ENCODE measurements around the gene RAD51B.
"Not testable (repeated sequence)": the region's sequence is repeated elsewhere in the genome, so short reads cannot be mapped to it uniquely, and the experiment has no call there.

RAD51B gene

DNA sequence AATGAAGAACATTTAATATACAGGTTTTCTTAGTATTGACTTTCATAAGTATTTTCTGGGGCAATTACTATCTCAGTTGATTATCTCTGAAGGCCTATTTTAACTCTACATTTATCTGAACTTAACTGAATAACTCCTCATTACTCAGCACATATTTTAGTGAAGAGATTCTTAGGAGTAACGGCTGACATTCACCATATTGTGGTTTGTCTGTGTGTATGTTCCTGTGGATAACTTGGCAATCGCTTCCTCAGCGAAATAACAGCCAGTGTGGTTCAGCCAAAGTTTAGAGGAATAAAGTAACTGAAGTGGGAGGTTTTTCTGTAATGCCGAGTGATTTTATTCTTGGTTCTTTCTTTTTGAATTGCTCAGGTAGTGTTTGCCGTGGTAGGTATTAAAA, 168.0 kb downstream of the RAD51B start:
- no peak for DNase-seq

- not testable (repeated sequence) for DNase-seq
Observed at GRCh38 chr14:67988210-67988609, 168.6 kb downstream of the RAD51B start.

DNA sequence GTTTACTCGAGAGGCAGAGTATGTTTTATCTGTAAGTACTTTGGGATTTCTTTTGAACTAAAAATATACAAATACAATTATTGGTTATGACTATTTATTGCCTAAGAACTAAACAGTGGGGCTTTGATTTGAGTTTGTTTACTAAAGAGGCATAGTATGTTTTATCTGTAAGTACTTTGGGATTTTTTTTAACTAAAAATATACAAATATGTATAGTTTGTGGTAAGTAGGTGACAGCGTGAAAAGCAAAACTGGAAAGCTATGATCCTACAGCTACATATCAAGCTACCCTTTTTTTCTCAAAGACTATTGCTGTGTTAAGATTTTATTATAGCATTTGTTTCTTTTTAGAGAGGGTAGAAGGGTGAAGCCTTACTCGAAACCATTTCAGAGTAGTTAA, 171.0 kb downstream of the RAD51B start:
- DNase-seq, result no peak

DNA sequence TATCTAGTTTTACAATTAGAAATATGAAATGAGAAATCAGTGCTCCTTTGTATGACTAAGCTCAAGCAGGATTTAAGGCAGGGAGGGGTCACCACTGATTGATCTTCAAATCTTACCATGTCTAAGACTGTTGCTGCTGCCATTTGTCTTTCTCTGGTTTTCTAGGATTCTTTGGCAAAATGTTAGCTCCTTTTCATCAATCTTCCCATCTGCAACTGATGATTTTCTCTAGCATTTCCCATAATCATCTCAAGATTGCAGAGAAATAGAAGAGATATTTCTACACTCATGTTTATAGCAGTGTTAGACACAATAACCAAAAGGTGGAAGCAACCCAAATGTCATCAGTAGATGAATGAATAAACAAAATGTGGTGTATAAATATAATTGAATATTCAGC, 175.0 kb downstream of the RAD51B start:
- DNase-seq, result no peak

- no peak for DNase-seq
Observed at GRCh38 chr14:67996235-67996634, 176.7 kb downstream of the RAD51B start.

- no peak for DNase-seq
Observed at GRCh38 chr14:67998834-67999233, 179.3 kb downstream of the RAD51B start.

DNA sequence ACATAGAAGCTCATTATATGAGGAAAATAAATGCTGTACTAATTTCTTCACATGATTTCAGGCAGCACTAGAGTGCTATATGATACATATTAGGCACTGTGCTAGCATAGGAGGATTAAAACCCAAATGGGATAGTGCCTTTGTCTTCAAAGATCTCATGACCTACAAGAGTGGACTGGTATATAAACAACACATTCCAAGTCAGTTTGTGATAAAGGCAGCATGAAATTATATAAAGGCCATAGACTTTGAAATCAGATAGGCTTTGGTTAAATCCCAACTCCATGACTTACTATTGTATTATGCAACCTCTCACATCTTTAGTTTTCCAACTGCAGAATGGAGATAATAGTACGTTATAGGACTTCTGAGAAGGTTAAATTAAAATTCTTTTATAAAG, 179.7 kb downstream of the RAD51B start:
- DNase-seq, result no peak

DNA sequence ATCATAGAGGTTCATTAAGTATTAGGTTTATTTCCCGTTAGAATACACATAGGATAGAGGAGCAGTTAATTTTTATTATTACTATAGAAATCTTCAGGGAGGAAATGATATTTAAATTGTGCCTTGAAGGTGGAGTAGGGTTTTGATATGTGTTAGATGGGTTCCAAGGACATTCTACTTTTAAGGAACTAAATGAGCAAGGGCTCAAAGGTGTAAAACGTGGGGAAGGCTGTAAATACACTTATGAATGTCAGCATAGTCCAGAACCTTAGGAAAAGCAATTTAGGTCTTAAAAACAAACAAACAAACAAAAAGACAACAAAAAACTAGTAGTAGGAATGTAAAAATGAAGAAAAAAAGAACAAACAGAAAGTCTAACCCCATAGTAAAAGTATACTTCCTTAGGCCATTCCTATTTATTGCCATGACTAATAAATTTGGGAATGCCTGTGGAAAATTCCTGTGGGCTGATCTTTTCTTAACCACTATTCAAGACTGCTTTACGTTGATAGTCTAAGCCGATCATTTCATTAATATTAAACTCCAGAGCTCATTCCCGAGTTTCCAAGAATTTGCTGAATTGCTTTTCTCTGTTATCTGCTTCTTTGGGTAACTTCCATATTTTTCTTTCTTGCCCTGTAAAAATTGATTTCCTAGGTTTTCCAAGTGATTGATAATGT, 180.3 kb downstream of the RAD51B start:
- DNase-seq, result no peak

DNA sequence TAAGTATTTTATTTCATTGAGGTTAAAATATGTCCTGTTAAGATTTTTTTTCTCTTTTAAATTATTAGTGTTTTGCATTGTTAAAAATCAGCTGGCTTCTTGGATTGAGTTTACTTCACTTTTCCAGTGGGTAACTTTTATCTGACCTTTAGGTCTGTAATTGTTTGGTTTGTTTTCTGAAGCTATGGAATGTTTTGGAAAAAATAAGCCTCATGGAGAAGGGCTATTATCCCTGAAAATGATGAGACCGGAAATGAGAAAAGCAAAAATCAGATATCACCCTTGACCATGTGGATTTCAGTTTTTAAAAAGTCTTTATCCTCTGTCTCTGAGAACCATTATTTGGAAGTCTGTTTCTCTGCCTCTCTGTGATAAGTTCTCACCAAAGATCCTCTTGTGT, 180.9 kb downstream of the RAD51B start:
- no peak for DNase-seq

DNA sequence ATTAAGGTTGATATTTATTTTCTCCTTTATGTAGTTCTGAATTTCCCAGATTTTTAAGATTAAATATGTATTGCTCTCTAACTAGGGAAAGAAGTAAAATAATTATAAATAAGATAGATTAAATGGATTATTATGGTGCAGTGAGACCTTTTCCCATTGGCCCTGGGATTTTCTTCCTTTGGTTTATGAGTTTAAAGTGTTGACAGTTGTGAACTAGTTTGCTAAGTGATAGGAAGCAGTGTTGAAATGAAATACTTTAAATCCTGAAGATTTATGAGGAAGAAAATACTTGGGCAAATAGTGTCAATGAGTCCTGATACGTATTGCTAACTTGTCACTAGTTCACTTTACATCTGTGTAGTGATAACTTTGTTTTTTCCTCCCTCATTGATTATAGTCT, 188.9 kb downstream of the RAD51B start:
- DNase-seq, result no peak

GRCh38 chr14:68011406-68012028, 191.9 kb downstream of the RAD51B start:
- no peak for DNase-seq

DNA sequence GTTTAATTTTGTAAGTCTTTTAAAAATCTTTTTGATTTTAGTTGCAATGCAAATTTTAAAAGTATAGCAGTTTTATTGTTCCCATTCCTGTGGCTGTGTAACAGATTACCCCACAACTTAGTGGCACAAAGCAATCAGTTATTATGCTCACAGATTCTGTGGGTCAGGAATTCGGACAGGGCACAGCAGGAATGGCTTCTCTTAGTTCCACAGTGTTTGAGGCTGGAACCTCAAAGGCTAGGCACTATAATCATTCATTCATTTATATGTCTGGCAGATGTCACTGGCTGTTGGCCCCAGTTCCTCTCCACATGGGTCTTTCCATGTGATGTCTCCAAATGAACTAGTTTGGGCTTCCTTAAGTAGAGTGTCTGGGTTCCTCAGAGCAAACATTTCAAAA, 193.3 kb downstream of the RAD51B start:
- DNase-seq, result peak; percentile 36

GRCh38 chr14:68013326-68013725, 193.7 kb downstream of the RAD51B start:
- DNase-seq, result no peak

DNA sequence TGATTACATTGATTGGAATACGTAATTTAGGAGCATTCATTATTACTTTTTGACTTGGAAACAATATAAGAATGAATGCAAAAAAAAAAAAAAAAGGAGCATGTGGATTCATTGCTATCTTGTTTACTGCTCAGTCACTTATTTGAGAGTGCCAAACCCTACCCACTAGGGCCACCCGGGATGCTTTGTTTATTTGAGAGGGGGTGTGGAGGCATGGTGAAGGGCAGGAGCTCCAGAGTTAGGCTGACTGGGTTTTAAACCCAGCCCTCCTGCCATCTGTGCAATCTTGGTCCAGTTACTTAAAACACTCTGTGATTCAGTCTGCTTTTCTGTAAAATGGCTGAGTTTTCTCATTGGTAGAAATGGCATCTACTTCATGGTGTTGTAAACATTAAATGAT, 195.2 kb downstream of the RAD51B start:
- peak; percentile 61 for DNase-seq

- DNase-seq, result no peak
Observed at GRCh38 chr14:68015356-68016254, 196.0 kb downstream of the RAD51B start.

- no peak for DNase-seq
Observed at GRCh38 chr14:68016255-68016914, 196.8 kb downstream of the RAD51B start.

GRCh38 chr14:68018598-68018997, 199.0 kb downstream of the RAD51B start:
- peak; percentile 64 for DNase-seq

- DNase-seq, result no peak
Observed at GRCh38 chr14:68020493-68020892, 200.9 kb downstream of the RAD51B start.

GRCh38 chr14:68020999-68021663, 201.6 kb downstream of the RAD51B start:
- DNase-seq, result peak; percentile 94

GRCh38 chr14:68027276-68027675, 207.7 kb downstream of the RAD51B start:
- DNase-seq, result no peak

DNA sequence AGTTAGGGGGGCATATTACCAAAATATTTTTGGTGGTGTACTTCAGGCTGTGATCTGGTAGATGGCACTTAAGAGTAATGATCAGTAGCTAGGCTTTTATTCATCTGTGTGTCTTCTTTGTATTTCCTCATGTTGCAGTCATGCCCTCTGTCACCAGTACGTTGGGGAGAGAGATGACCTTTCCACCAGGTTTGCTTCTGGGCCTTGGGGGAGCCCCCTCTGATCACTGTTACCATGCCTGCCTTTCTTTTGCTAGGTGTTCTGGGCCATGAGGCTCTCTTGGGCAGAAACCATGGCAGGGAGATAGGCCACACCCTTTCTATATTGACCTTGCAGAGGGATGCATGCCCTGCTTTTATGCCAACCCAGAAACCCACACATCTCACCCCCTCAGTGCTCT, 208.5 kb downstream of the RAD51B start:
- DNase-seq, result no peak

- not testable (repeated sequence) for DNase-seq
Observed at GRCh38 chr14:68031011-68031410, 211.4 kb downstream of the RAD51B start.

GRCh38 chr14:68032154-68032553, 212.6 kb downstream of the RAD51B start:
- no peak for DNase-seq
